H1 (cell line): ENCODE results near the gene SLC4A9. TPM values are rescaled to one million over a fixed set of nuclear protein-coding genes. Genes with fewer than 3 reads are reported as not detected.

Source experiments
- CTCF ChIA-PET: fragments of 300-600 bp; sonication (Branson Sonifier 250); formaldehyde crosslinking; loops from one replicate; lab custom pipeline; 2021; ENCODE audit not compliant: partially characterized antibody; lab: Charles Lee
- POLR2A ChIA-PET: fragments of 300-600 bp; sonication (Branson Sonifier 250); formaldehyde crosslinking; loops from one replicate; lab custom pipeline; 2021; ENCODE audit warnings: inconsistent platforms; ENCODE audit not compliant: partially characterized antibody; lab: Charles Lee
- DNase-seq, 2 experiments: peaks; one replicate each; pipeline versions ENCODE4 v3.0.0 to v3.0.0-alpha.2; 2010 to 2022; ENCODE audit warnings: low spot score in 2 of 2, low read depth in 1 of 2, mixed read lengths in 1 of 2
- FAIRE-seq: peaks from 2 replicates; lab custom pipeline; 2011; peaks lifted over from hg19 to GRCh38; lab: Jason Lieb, UNC
- H2AFZ ChIP-seq: 2 replicates; pipeline ENCODE4 v1.8.1; 2012; ENCODE audit warnings: low read length, inconsistent platforms
- H2AK5ac ChIP-seq: 2 replicates; pipeline ENCODE4 v1.6.1; 2013; ENCODE audit warnings: low read depth, low read length
- H2BK120ac ChIP-seq: replicated peaks from 2 replicates; pipeline ENCODE3; 2013; ENCODE audit warnings: low read depth, low read length, inconsistent platforms
- H2BK12ac ChIP-seq: 2 replicates; pipeline ENCODE4 v1.6.1; 2013; ENCODE audit warnings: low read depth, low read length
- H2BK15ac ChIP-seq: 2 replicates; pipeline ENCODE4 v1.6.1; 2013; ENCODE audit warnings: low read length
- H2BK20ac ChIP-seq: 2 replicates; pipeline ENCODE4 v1.6.1; 2013; ENCODE audit warnings: low read length
- H2BK5ac ChIP-seq: 2 replicates; pipeline ENCODE4 v1.6.1; 2013; ENCODE audit warnings: low read depth, low read length
- H3K14ac ChIP-seq: 2 replicates; pipeline ENCODE4 v1.6.1; 2013; ENCODE audit warnings: inconsistent platforms; ENCODE audit not compliant: insufficient read length
- H3K18ac ChIP-seq: 2 replicates; pipeline ENCODE4 v1.6.1; 2013; ENCODE audit warnings: low read length; ENCODE audit errors: extremely low read depth
- H3K23ac ChIP-seq: 2 replicates; pipeline ENCODE4 v1.6.1; 2013; ENCODE audit warnings: inconsistent platforms; ENCODE audit not compliant: insufficient read length
- H3K23me2 ChIP-seq: 2 replicates; pipeline ENCODE4 v1.6.1; 2013; ENCODE audit warnings: low read depth, low read length
- H3K27ac ChIP-seq: 2 replicates; pipeline ENCODE4 v1.6.1; 2011; ENCODE audit warnings: low read depth, low read length, inconsistent platforms
- H3K27me3 ChIP-seq, 4 experiments: replicated peaks in 1 of 4; 1 replicate in 1 of 4; 2 replicates in 3 of 4; pipeline versions ENCODE4 v1.6.1 to v1.8.1; 2011 to 2013; ENCODE audit warnings: low read length in 3 of 4, mild to moderate bottlenecking in 3 of 4, inconsistent platforms in 2 of 4, mixed read lengths in 2 of 4, moderate library complexity in 1 of 4; ENCODE audit not compliant: control insufficient read depth in 3 of 4, insufficient read depth in 3 of 4; ENCODE audit errors: extremely low read depth in 1 of 4
- H3K36me3 ChIP-seq, 4 experiments: 2 replicates each; pipeline versions ENCODE4 v1.6.1 to v1.8.1; 2011 to 2013; ENCODE audit warnings: mild to moderate bottlenecking in 4 of 4, low read length in 3 of 4, moderate library complexity in 2 of 4, control low read depth in 1 of 4, inconsistent platforms in 1 of 4; ENCODE audit not compliant: insufficient read depth in 4 of 4, control insufficient read depth in 2 of 4
- H3K4ac ChIP-seq: replicated peaks from 2 replicates; pipeline ENCODE3; 2013; ENCODE audit warnings: low read length, low read depth, mixed read lengths, inconsistent platforms; ENCODE audit not compliant: insufficient read length
- H3K4me1 ChIP-seq, 4 experiments: replicated peaks in 1 of 4; 1 replicate in 1 of 4; 2 replicates in 3 of 4; pipeline versions ENCODE4 v1.6.1 to v1.8.1; 2011 to 2013; ENCODE audit warnings: low read length in 3 of 4, inconsistent platforms in 2 of 4, mixed read lengths in 1 of 4; ENCODE audit not compliant: insufficient read depth in 4 of 4, control insufficient read depth in 3 of 4
- H3K4me2 ChIP-seq, 2 experiments: 2 replicates each; pipeline versions ENCODE4 v1.6.1 to v1.8.1; 2011 to 2013; ENCODE audit warnings: low read depth in 2 of 2, low read length in 2 of 2, control low read depth in 1 of 2, inconsistent platforms in 1 of 2, mild to moderate bottlenecking in 1 of 2; ENCODE audit not compliant: insufficient read depth in 1 of 2
- H3K4me3 ChIP-seq, 4 experiments: fragments of 200-600, 300-600 bp in 1 of 4; sonication (generic), shearing (Covaris generic), sonication (Bioruptor Twin) in 1 of 4; 2 replicates each; pipeline versions ENCODE4 v1.5.1 to v1.8.1; 2011 to 2016; ENCODE audit warnings: low read length in 4 of 4, low read depth in 3 of 4, control low read depth in 2 of 4, inconsistent platforms in 2 of 4, mild to moderate bottlenecking in 2 of 4, mixed read lengths in 1 of 4, moderate library complexity in 1 of 4; ENCODE audit not compliant: insufficient read depth in 2 of 4; ENCODE audit errors: extremely low read depth in 1 of 4
- H3K56ac ChIP-seq: replicated peaks from 2 replicates; pipeline ENCODE3; 2013; ENCODE audit warnings: low read depth, mild to moderate bottlenecking, mixed read lengths, low read length, inconsistent platforms; ENCODE audit not compliant: insufficient read length
- H3K79me1 ChIP-seq: 2 replicates; pipeline ENCODE4 v1.6.1; 2013; ENCODE audit warnings: low read depth, low read length, control low read depth
- H3K79me2 ChIP-seq, 2 experiments: 2 replicates each; pipeline versions ENCODE4 v1.6.1 to v1.8.1; 2012 to 2013; ENCODE audit warnings: low read length in 2 of 2, mild to moderate bottlenecking in 2 of 2, inconsistent platforms in 1 of 2; ENCODE audit not compliant: insufficient read depth in 2 of 2, control insufficient read depth in 1 of 2
- H3K9ac ChIP-seq, 4 experiments: replicated peaks in 1 of 4; 1 replicate in 1 of 4; 2 replicates in 3 of 4; pipeline versions ENCODE4 v1.6.1 to v1.8.1; 2011 to 2013; ENCODE audit warnings: low read depth in 3 of 4, low read length in 3 of 4, control low read depth in 2 of 4, mild to moderate bottlenecking in 2 of 4, moderate library complexity in 2 of 4, inconsistent platforms in 1 of 4; ENCODE audit errors: extremely low read depth in 1 of 4
- H3K9me3 ChIP-seq, 2 experiments: 2 replicates each; pipeline versions ENCODE4 v1.6.1 to v1.8.1; 2012 to 2013; ENCODE audit warnings: mild to moderate bottlenecking in 2 of 2, moderate library complexity in 2 of 2, control low read depth in 1 of 2, inconsistent platforms in 1 of 2, low read depth in 1 of 2, low read length in 1 of 2, mixed read lengths in 1 of 2; ENCODE audit not compliant: insufficient read depth in 2 of 2
- H4K20me1 ChIP-seq, 2 experiments: replicated peaks in 1 of 2; 2 replicates each; pipeline versions ENCODE3 to v1.8.1; 2011 to 2013; ENCODE audit warnings: inconsistent platforms in 2 of 2, low read length in 2 of 2, mild to moderate bottlenecking in 1 of 2; ENCODE audit not compliant: insufficient read depth in 2 of 2, control insufficient read depth in 1 of 2
- H4K5ac ChIP-seq: 2 replicates; pipeline ENCODE4 v1.6.1; 2013; ENCODE audit warnings: low read length, low read depth, mixed read lengths, inconsistent platforms; ENCODE audit not compliant: insufficient read length
- H4K8ac ChIP-seq: 2 replicates; pipeline ENCODE4 v1.8.0; 2013; ENCODE audit warnings: mild to moderate bottlenecking, moderate library complexity, low read length, inconsistent platforms; ENCODE audit not compliant: insufficient read depth; ENCODE audit errors: extremely low read depth
- H4K91ac ChIP-seq: replicated peaks from 2 replicates; pipeline ENCODE3; 2013; ENCODE audit warnings: low read length, mixed read lengths, inconsistent platforms; ENCODE audit not compliant: insufficient read length
- CEBPB ChIP-seq: IDR thresholded peaks from 2 replicates; pipeline ENCODE4 v1.6.1; 2012; ENCODE audit warnings: low read depth, low read length
- CHD1 ChIP-seq: IDR thresholded peaks from 2 replicates; pipeline ENCODE4 v1.6.1; 2012; ENCODE audit warnings: low read depth, low read length, improper control_type of control experiment
- CHD2 ChIP-seq: IDR thresholded peaks from 2 replicates; pipeline ENCODE4 v1.6.1; 2012; ENCODE audit warnings: low read length, improper control_type of control experiment
- CREB1 ChIP-seq: IDR thresholded peaks from 2 replicates; pipeline ENCODE4 v1.6.1; 2012; ENCODE audit warnings: inconsistent platforms
- EP300 ChIP-seq, 2 experiments: IDR thresholded peaks; 1 replicate in 1 of 2; 2 replicates in 1 of 2; pipeline ENCODE4 v1.6.1; 2011 to 2012; ENCODE audit warnings: low read depth in 2 of 2, low read length in 2 of 2, mild to moderate bottlenecking in 2 of 2, borderline replicate concordance in 1 of 2, inconsistent platforms in 1 of 2, moderate library complexity in 1 of 2
- HDAC2 ChIP-seq, 2 experiments: fragments of 300-600 bp in 1 of 2; sonication (generic) in 1 of 2; IDR thresholded peaks; 2 replicates each; pipeline ENCODE4 v1.6.1; 2011 to 2012; ENCODE audit warnings: low read depth in 2 of 2, low read length in 2 of 2, mild to moderate bottlenecking in 2 of 2, moderate library complexity in 2 of 2, borderline replicate concordance in 1 of 2, inconsistent platforms in 1 of 2
- RAD21 ChIP-seq, 2 experiments: IDR thresholded peaks in 1 of 2; conservative IDR thresholded peaks in 1 of 2; 2 replicates each; pipeline ENCODE4 v1.6.1; 2011; ENCODE audit warnings: low read depth in 2 of 2, low read length in 2 of 2, improper control_type of control experiment in 1 of 2, inconsistent platforms in 1 of 2, mild to moderate bottlenecking in 1 of 2, moderate library complexity in 1 of 2
- RXRA ChIP-seq: IDR thresholded peaks from 2 replicates; pipeline ENCODE4 v1.6.1; 2011; ENCODE audit warnings: low read depth, mild to moderate bottlenecking, low read length, moderate library complexity; ENCODE audit not compliant: insufficient read depth
- SP2 ChIP-seq: IDR thresholded peaks from 2 replicates; pipeline ENCODE4 v1.6.1; 2012; ENCODE audit warnings: mild to moderate bottlenecking, low read length, inconsistent platforms
- SUZ12 ChIP-seq: fragments of 200-600 bp; sonication (generic); IDR thresholded peaks from 2 replicates; pipeline ENCODE4 v1.6.1; 2012; ENCODE audit warnings: mild to moderate bottlenecking, inconsistent platforms, low read length, moderate library complexity, mixed read lengths
- TCF12 ChIP-seq: IDR thresholded peaks from 2 replicates; pipeline ENCODE4 v1.6.1; 2011; ENCODE audit warnings: low read depth, mild to moderate bottlenecking, low read length
- WGBS, 2 experiments: shearing (Covaris generic) in 1 of 2; methylation state at CpG; one replicate each; pipeline versions ENCODE4 v1.1.6 to v1.1.7; 2013 to 2015; ENCODE audit warnings: low lambda C conversion rate in 2 of 2, mixed read lengths in 2 of 2, inconsistent platforms in 1 of 2, low coverage in 1 of 2, missing lambda C conversion rate in 1 of 2; ENCODE audit not compliant: insufficient replicate concordance in 2 of 2, insufficient coverage in 1 of 2, insufficient read length in 1 of 2; ENCODE audit errors: extremely low coverage in 1 of 2, missing lambda C conversion rate in 1 of 2; 5-methylcytosine and 5-hydroxymethylcytosine counted together
- polyA plus RNA-seq, 7 experiments: library from polyadenylated mRNA; depleted of rRNA in 3 of 7; stranded (reverse) in 5 of 7; unstranded in 2 of 7; fragments of >200 nt in 5 of 7; fragments of 200-250 nt in 2 of 7; gene quantifications; 1 replicate in 5 of 7; 2 replicates in 1 of 7; 4 replicates in 1 of 7; pipeline versions ENCODE4 v1.2.1 to v1.2.3, GENCODE V29; 2011 to 2013; ENCODE audit warnings: missing spikeins in 2 of 7, mixed read lengths in 2 of 7
- total RNA-seq: library from RNA; stranded (reverse); fragmentation: NEBNext Ultra II Directional; extraction: Animal tissue kit (Norgen Biotek cat#: 25700); gene quantifications from 2 replicates; pipeline ENCODE4 v1.2.1, GENCODE V29; 2021
- TF ChIP-seq, protein P1 (sequence below): IDR thresholded peaks from 2 replicates; pipeline ENCODE4 v1.6.1; 2011; ENCODE audit warnings: low read length, improper control_type of control experiment

SLC4A9 gene
- total and polyA plus RNA-seq, 2 of the 8 experiments (the other 6 are each of a cell fraction or from before 2014, with no cell fraction given) = 0.15 to 0.28 TPM

DNA sequence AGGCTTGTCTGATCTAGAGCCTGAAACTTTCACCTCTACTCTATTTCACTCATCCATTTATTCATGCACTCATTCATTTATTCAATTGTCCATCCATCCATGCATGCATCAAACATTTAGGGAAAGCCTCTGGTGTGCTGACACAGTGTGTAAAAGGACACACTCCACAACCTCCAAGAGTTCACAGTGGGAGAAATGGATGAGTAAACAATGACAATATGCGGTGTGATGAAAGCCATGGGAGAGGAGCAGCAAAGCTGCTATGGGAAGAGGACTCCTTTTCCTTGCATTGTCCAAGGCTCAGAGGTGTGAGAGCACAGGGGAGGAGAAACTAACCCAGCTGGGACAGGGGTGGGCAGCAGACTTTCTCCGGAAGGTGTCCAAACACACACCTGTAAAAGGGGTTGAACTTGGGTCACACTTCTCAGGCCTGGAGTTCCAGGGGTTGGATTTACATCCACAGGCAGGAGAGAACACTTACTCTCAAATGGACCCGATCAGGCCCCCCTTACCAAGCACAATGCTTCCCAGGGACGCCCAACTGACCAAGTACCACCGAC is 35.9 kb upstream of the SLC4A9 start:
- no peak for FAIRE-seq
- H3K4me1 ChIP-seq = peaks cover 0 to 5% (median 0%) of the 10 kb centered on the region in 4 experiments; a peak in 3 of 7 replicates
- H3K23ac ChIP-seq = no peak overlapping the region
- no peak for DNase-seq
- ChIA-PET CTCF (interaction anchor here (1.2 to 14.2 kb wide), 4 partner anchors 22 to 81 kb away, joined by 3 to 102 read pairs (median 9); partner anchors contain the start of gene HBEGF), POLR2A (interaction anchor here (2.8 kb wide), 1 partner anchor 22 kb away, joined by 13 read pairs; the partner anchor contains the start of gene HBEGF)
- H3K56ac ChIP-seq = no peak overlapping the region
- H3K23me2 ChIP-seq = no peaks in the 10 kb centered on the region
- no peak overlapping the region for H3K4ac ChIP-seq
- H2BK120ac ChIP-seq = no peak overlapping the region
- no peaks in the 10 kb centered on the region for H3K27me3 ChIP-seq
- no peak overlapping the region for H3K4me2 ChIP-seq
- no peak overlapping the region; a peak in 1 of 7 replicates for H3K9ac ChIP-seq
- H3K4me3 ChIP-seq = no peak overlapping the region
- H2BK15ac ChIP-seq = no peak overlapping the region
- H2BK20ac ChIP-seq = no peak overlapping the region
- H3K14ac ChIP-seq = no peak overlapping the region
- no peak overlapping the region for H2BK5ac ChIP-seq
- no peaks in the 10 kb centered on the region for H3K36me3 ChIP-seq
- no peak overlapping the region for H3K27ac ChIP-seq
- H3K9me3 ChIP-seq = no peaks in the 10 kb centered on the region
- H4K8ac ChIP-seq = no peak overlapping the region
- H3K79me1 ChIP-seq = no peaks in the 10 kb centered on the region
- H4K20me1 ChIP-seq = no peaks in the 10 kb centered on the region
- H2BK12ac ChIP-seq = no peak overlapping the region
- no peaks in the 10 kb centered on the region for H3K79me2 ChIP-seq
- no peak overlapping the region for H2AK5ac ChIP-seq
- no peak overlapping the region for H4K5ac ChIP-seq
- 87% methylated on average over 5 of the region's 5 CpGs; no CpG with 5 or more reads in 1 of the 2 experiments for WGBS, 2 experiments
- H3K18ac ChIP-seq = no peak overlapping the region
- H4K91ac ChIP-seq = no peak overlapping the region
- no peak overlapping the region for H2AFZ ChIP-seq
- TF ChIP-seq CEBPB (no peak), CREB1 (no peak), EP300 (IDR thresholded peaks at IDR 0.05; ENCODE audit: borderline replicate concordance in 1 of 2, low read depth in 2 of 2, low read length in 2 of 2) (no peak), CHD2 (no peak), RAD21 (IDR thresholded peaks at IDR 0.05 in 1 of 2, conservative IDR thresholded peaks at IDR 0.05 in 1 of 2; ENCODE audit: low read depth in 2 of 2, low read length in 2 of 2) (no peak), HDAC2 (IDR thresholded peaks at IDR 0.05; ENCODE audit: borderline replicate concordance in 1 of 2, low read depth in 2 of 2, low read length in 2 of 2) (no peak), SUZ12 (no peak), CHD1 (no peak), RXRA (no peak), SP2 (no peak), TCF12 (no peak)
- TF ChIP-seq, protein P1, sequence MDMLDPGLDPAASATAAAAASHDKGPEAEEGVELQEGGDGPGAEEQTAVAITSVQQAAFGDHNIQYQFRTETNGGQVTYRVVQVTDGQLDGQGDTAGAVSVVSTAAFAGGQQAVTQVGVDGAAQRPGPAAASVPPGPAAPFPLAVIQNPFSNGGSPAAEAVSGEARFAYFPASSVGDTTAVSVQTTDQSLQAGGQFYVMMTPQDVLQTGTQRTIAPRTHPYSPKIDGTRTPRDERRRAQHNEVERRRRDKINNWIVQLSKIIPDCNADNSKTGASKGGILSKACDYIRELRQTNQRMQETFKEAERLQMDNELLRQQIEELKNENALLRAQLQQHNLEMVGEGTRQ = no peak
